ENCODE results near the gene PLD2.

PLD2 gene

DNA sequence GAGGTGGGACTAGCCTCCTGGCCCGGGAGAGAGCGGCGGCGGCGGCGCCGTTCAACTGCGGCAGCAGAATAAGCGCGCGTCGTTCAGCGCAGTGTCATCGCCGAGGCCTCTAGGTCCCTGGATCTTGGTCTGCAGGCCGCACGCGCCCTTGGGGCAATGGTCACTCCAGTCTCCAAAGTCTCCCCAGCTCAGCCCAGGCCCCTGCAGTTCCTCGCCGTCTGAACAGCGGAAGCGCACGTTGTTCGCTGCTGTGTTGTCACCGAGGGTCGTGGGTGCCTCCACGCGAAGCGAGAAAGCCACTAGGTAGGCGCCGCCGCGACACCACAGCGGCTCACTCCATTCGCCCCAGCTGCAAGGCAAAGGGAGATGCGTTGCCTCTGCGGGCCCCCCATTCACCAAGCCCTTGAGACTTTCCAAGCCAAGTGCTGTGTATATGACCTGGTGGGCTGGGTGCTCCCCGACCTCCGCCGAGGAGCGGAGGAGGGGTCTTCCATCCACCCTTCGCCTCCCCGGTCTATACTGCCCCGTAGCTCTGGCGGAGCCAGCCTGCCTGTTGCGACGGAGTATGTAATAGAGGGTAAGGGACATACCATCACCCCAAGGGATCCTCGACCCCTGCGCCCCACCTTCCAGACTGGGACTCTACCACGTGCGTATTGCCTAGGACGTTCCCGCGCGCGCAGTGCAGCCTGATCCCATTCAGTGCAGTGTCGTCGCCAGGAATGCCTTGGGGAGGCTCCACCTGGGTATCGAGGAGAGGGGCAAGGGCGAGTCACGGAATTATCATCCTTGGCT is 21.4 kb upstream of the PLD2 start:
- peak overlapping the region; percentile 9 for H3K4me3 ChIP-seq (ENCODE audit: insufficient read length, low read depth)

GRCh38 chr17:4786106-4786511 is 20.8 kb upstream of the PLD2 start, which contains the start of gene VMO1:
TSS of gene VMO1 (minus strand) at chr17:4786364. CDS start at chr17:4786352, 12 bp downstream.
- H3K4me3 ChIP-seq (ENCODE audit: insufficient read length, low read depth): peak within 1 kb of the TSS; percentile 9
- peaks cover 46% of the 10 kb centered on the region for H3K27me3 ChIP-seq (ENCODE audit: insufficient read depth, insufficient read length)
- no peak within 1 kb of the TSS for H3K9ac ChIP-seq (ENCODE audit: insufficient read length, low read depth)
- DNase-seq (ENCODE audit: low read depth, low spot score): no peak
- H3K36me3 ChIP-seq (ENCODE audit: insufficient read depth, insufficient read length, low read length): no peaks in the 10 kb centered on the region
- TF ChIP-seq SUZ12 (IDR thresholded peaks at IDR 0.05; ENCODE audit: extremely low read depth, insufficient read depth, insufficient read length) (no peak), YY1 (IDR thresholded peaks at IDR 0.05; ENCODE audit: insufficient read depth, insufficient read length) (no peak), ZNF274 (IDR thresholded peaks at IDR 0.05; ENCODE audit: low read depth, low read length) (no peak)
- no peaks in the 10 kb centered on the region for H3K9me3 ChIP-seq (ENCODE audit: insufficient read depth, low read length)
- H3K4me1 ChIP-seq (ENCODE audit: insufficient read depth, insufficient read length): peaks cover 6% of the 10 kb centered on the region

More for the DNA sequence above, 21.4 kb upstream of the PLD2 start:
- Histone ChIP-seq H3K9ac (ENCODE audit: insufficient read length, low read depth) (no peak overlapping the region), H3K36me3 (ENCODE audit: insufficient read depth, insufficient read length, low read length) (no peaks in the 10 kb centered on the region), H3K27me3 (ENCODE audit: insufficient read depth, insufficient read length) (peaks cover 40% of the 10 kb centered on the region), H3K4me1 (ENCODE audit: insufficient read depth, insufficient read length) (peaks cover 6% of the 10 kb centered on the region), H3K9me3 (ENCODE audit: insufficient read depth, low read length) (no peaks in the 10 kb centered on the region)
- TF ChIP-seq ZNF274 (IDR thresholded peaks at IDR 0.05; ENCODE audit: low read depth, low read length) (no peak), SUZ12 (IDR thresholded peaks at IDR 0.05; ENCODE audit: extremely low read depth, insufficient read depth, insufficient read length) (no peak), YY1 (IDR thresholded peaks at IDR 0.05; ENCODE audit: insufficient read depth, insufficient read length) (no peak)
- DNase-seq (ENCODE audit: low read depth, low spot score): no peak

DNA sequence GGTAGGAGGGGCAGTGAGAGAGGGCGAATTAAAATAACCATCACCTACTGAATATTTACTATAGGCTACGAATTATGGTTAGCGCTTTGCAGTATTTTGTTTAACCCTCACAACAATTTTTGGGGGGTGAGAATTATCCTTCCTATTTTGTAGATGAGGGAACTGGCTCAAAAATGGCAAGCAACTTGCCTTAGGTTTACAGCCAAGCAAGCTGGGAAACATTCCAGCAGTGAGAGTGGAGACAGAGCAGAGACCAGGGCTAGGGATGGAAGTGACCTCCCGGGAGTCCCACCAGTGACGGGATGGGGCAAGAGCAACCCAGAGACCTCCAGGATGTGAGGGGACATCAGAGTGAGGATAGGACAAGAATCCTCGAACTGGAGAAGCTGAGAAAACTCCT is 20.4 kb upstream of the PLD2 start:
- TF ChIP-seq YY1 (IDR thresholded peaks at IDR 0.05; ENCODE audit: insufficient read depth, insufficient read length): no peak
- no peak for TF ChIP-seq ZNF274 (IDR thresholded peaks at IDR 0.05; ENCODE audit: low read depth, low read length)
- TF ChIP-seq SUZ12 (IDR thresholded peaks at IDR 0.05; ENCODE audit: extremely low read depth, insufficient read depth, insufficient read length): no peak
- Histone ChIP-seq H3K4me3 (ENCODE audit: insufficient read length, low read depth) (no peak overlapping the region), H3K36me3 (ENCODE audit: insufficient read depth, insufficient read length, low read length) (no peaks in the 10 kb centered on the region), H3K4me1 (ENCODE audit: insufficient read depth, insufficient read length) (peaks cover 6% of the 10 kb centered on the region), H3K27me3 (ENCODE audit: insufficient read depth, insufficient read length) (peaks cover 49% of the 10 kb centered on the region), H3K9me3 (ENCODE audit: insufficient read depth, low read length) (no peaks in the 10 kb centered on the region), H3K9ac (ENCODE audit: insufficient read length, low read depth) (no peak overlapping the region)
- DNase-seq (ENCODE audit: low read depth, low spot score): no peak

DNA sequence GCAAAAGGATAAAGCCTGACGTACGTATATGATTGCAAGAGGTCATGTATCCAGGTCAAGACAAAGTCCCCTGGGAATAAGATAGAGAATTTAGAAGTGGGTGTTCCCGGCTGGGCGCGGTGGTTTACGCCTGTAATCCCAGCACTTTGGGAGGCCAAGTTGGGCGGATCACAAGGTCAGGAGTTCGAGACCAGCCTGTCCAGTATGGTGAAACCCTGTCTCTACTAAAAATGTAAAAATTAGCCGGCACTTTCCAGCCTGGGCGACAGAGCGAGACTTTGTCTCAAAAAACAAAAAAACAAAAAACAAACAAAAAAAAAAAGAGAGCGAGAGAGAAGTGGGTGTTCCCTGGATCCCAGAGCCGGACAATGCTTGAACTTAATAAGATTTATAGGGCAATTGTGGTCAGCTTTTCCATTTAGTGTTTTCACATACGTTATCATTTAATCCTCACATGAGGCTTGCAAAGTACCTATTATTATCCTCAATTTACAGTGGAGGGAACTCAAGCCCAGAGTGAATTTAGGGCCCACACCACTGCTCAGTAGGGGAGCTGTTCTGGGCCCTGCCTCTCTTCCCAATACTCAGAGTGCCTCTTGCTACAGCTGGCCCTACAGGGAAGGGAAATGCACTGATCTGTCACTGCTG is 18.7 kb upstream of the PLD2 start:
- H3K4me3 ChIP-seq (ENCODE audit: insufficient read length, low read depth): peak overlapping the region; percentile 75

GRCh38 chr17:4788807-4789700 is 17.9 kb upstream of the PLD2 start, which contains the start of gene GLTPD2:
TSS of gene GLTPD2 (plus strand) at chr17:4788964. CDS start at chr17:4789012, 48 bp downstream.
- TF ChIP-seq YY1 (IDR thresholded peaks at IDR 0.05; ENCODE audit: insufficient read depth, insufficient read length) (no peak), SUZ12 (IDR thresholded peaks at IDR 0.05; ENCODE audit: extremely low read depth, insufficient read depth, insufficient read length) (no peak)
- Histone ChIP-seq H3K9ac (ENCODE audit: insufficient read length, low read depth) (peak within 1 kb of the TSS; percentile 85), H3K9me3 (ENCODE audit: insufficient read depth, low read length) (no peaks in the 10 kb centered on the region), H3K27me3 (ENCODE audit: insufficient read depth, insufficient read length) (peaks cover 37% of the 10 kb centered on the region), H3K36me3 (ENCODE audit: insufficient read depth, insufficient read length, low read length) (no peaks in the 10 kb centered on the region), H3K4me3 (ENCODE audit: insufficient read length, low read depth) (peak within 1 kb of the TSS; percentile 75), H3K4me1 (ENCODE audit: insufficient read depth, insufficient read length) (peaks cover 6% of the 10 kb centered on the region)
- no peak for DNase-seq (ENCODE audit: low read depth, low spot score)

More for the DNA sequence above, 18.7 kb upstream of the PLD2 start:
- DNase-seq (ENCODE audit: low read depth, low spot score): no peak
- Histone ChIP-seq H3K27me3 (ENCODE audit: insufficient read depth, insufficient read length) (peaks cover 45% of the 10 kb centered on the region), H3K9ac (ENCODE audit: insufficient read length, low read depth) (peak overlapping the region; percentile 85), H3K36me3 (ENCODE audit: insufficient read depth, insufficient read length, low read length) (no peaks in the 10 kb centered on the region), H3K9me3 (ENCODE audit: insufficient read depth, low read length) (no peaks in the 10 kb centered on the region), H3K4me1 (ENCODE audit: insufficient read depth, insufficient read length) (peaks cover 6% of the 10 kb centered on the region)
- TF ChIP-seq YY1 (IDR thresholded peaks at IDR 0.05; ENCODE audit: insufficient read depth, insufficient read length) (no peak), SUZ12 (IDR thresholded peaks at IDR 0.05; ENCODE audit: extremely low read depth, insufficient read depth, insufficient read length) (peak; percentile 3), ZNF274 (IDR thresholded peaks at IDR 0.05; ENCODE audit: low read depth, low read length) (no peak)

GRCh38 chr17:4789701-4789950 is 17.3 kb upstream of the PLD2 start:
- Histone ChIP-seq H3K4me1 (ENCODE audit: insufficient read depth, insufficient read length) (peaks cover 6% of the 10 kb centered on the region), H3K9me3 (ENCODE audit: insufficient read depth, low read length) (no peaks in the 10 kb centered on the region), H3K36me3 (ENCODE audit: insufficient read depth, insufficient read length, low read length) (no peaks in the 10 kb centered on the region), H3K27me3 (ENCODE audit: insufficient read depth, insufficient read length) (peaks cover 32% of the 10 kb centered on the region), H3K9ac (ENCODE audit: insufficient read length, low read depth) (peak overlapping the region; percentile 85), H3K4me3 (ENCODE audit: insufficient read length, low read depth) (peak overlapping the region; percentile 75)
- DNase-seq (ENCODE audit: low read depth, low spot score): no peak
- TF ChIP-seq ZNF274 (IDR thresholded peaks at IDR 0.05; ENCODE audit: low read depth, low read length): no peak
- TF ChIP-seq YY1 (IDR thresholded peaks at IDR 0.05; ENCODE audit: insufficient read depth, insufficient read length): no peak
- no peak for TF ChIP-seq SUZ12 (IDR thresholded peaks at IDR 0.05; ENCODE audit: extremely low read depth, insufficient read depth, insufficient read length)
